GM18870 (cell line): ENCODE data around the gene TP53BP1.

ENCODE experiments used
- ATAC-seq: cut with Tn5 transposase; IDR thresholded peaks from one replicate; pipeline ENCODE4 v1.9.1; 2021; ENCODE audit warnings: moderate library complexity; ENCODE audit not compliant: unreplicated experiment

Gene TP53BP1

DNA sequence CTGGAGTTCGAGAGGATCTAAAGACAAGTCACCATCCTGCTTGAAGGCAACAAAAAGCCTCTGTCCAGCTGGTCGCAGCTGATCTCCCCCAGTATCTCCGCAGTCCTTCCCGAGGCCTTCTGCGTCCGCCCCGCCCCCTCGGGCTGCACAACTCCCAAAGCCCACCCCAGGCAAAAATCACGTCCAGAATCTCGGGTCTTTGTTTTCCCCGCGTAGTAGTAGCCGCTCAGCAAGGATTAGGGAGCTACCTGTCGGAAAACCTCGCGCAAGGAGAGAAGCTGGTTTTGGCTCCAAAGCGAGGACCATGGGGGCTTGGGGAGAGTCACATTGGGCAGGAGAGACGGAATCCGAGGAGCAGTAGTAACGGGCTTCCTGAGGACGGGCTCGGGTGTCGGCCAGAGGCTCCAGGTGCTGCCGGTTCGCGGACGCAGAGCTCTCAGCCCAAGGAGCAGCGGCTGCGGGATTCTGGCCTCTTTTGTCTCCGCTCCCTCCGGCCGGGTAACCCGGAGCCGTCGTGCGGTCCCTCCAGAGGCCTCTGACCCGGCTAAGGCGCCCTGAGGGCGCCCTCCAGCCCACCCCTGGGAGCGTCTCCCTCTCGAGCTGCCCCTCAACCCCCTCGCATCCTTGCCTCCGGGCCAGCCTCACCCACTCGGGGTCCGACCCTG, 122.5 kb downstream of the TP53BP1 start:
- no peak for ATAC-seq

DNA sequence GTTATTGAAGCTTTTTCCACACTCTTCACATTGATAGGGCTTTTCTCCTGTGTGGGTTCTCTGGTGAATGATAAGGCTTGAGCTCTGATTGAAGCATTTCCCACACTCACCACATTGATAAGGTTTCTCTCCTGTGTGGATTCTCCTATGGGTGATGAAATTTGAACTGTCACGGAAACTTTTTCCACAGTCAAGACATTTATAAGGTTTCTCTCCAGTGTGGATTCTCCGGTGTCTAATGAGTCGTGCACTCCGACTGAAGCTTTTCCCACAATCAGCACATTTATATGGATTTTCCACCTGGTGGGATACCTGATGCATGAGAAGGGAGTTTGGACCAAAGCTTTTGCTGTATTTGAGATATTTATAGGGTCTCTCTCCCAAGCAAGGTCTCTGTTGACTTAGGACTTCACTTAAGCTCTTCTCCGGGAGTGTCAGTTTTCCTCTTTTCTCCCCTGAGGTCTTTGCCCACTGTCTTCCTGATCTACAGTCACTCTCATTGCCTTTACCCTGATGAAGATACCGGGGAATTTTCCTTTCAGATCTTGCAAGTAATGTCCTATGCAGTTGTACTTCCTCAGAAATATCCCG, 131.5 kb downstream of the TP53BP1 start:
- no peak for ATAC-seq

DNA sequence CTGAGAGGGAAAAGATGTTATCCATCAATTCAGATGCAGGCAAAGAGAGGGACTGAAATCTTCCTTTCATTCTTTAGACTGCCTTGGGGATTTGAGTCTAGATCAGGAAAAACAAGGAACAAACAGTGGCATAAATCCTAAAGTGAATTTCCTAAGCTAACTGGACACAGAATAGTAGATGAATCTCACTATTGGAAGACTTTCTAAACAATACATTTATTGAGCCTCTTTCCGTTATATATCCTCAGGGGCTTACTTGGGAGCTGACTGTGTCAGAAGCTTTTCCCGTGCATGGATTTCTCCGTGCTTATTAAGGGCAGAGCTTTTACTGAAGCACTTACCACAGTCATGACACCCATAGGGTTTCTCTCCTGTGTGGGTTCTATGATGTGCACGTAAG, 132.1 kb downstream of the TP53BP1 start:
- no peak for ATAC-seq
